ENCODE measurements around the gene ALMS1. TPM values are rescaled to one million over a fixed set of nuclear protein-coding genes. Genes with fewer than 3 reads are reported as not detected.
"Not testable (repeated sequence)": the region's sequence is repeated elsewhere in the genome, so short reads cannot be mapped to it uniquely, and the experiment has no call there.

ALMS1 gene
- total RNA-seq, 1 donor from 2014 or later: 36.3 TPM

DNA sequence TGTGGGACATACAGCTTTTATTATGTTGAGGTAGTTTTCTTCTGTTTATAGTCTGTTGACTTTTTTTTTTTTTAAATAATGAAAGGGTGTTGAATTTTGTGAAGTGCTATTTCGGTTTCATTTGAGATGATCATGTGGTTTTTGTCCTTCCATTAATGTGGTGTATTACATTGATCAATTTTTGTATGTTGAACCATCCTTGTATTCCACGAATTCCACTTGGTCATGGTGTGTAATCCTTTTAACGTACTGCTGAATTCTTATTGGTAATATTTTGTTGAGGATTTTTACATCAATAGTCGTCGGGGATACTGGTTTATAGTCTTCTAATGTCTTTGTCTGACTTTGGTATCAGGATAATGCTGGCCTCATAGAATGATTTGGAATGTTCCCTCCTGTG lies 18.8 kb downstream of the ALMS1 start:
- DNase-seq (ENCODE audit: low spot score): no peak

DNA sequence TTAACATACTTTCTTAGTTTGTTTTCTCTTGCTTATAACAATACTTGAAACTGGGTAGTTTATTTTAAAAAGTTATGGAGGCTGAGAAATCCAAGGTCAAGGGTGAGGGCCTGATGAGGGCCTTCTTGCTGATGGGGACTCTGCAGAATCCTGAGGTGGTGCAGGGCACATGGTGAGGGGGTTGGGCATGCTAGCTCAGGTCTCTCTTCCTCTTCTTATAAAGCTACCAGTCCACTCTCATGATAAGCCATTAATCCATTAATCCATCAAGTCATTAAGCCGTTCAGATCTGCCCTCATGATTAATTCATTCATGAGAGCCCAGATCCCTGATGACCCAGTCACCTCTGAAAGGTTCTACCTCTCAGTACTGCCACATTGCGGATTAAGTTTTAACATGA lies 21.4 kb downstream of the ALMS1 start:
- DNase-seq (ENCODE audit: low spot score): no peak

DNA sequence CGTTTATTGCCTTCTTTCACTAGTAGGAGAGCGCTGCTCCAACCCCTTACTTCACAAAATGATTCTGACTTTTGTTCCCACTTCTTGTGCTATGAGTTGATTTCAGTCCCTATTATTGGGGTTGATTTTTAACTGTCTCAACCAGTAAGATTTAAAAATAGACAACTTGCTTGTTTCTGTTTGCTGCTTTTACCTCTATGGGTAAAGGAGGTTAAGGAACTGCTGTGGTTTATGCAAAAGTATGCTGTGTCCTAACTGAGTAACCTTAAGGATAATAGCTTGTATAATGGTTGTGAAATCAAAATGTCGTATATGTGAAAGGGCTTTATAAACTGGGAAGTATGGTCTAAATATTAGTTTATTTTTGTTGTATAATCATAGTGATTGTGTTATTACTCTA lies 22.6 kb downstream of the ALMS1 start:
- DNase-seq (ENCODE audit: low spot score): no peak

DNA sequence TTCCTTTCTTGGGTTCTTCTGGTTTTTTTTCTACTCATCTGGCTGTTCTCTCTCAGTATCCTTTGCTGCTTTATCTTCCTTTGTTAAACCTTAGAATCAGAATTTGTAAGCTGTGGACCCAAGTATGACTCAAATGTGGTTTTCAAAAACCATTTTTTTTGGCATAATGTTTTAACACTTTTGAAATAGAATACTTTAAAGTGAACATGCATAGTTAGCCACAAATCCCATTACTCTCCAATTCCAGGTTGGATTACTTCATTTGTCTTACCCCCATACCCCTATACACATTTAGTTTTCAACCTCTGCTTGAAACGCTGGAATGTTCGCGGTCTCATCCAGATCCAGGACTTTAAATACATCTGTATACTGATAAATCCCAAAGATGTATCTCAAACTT lies 29.1 kb downstream of the ALMS1 start:
- DNase-seq (ENCODE audit: low spot score): no peak

DNA sequence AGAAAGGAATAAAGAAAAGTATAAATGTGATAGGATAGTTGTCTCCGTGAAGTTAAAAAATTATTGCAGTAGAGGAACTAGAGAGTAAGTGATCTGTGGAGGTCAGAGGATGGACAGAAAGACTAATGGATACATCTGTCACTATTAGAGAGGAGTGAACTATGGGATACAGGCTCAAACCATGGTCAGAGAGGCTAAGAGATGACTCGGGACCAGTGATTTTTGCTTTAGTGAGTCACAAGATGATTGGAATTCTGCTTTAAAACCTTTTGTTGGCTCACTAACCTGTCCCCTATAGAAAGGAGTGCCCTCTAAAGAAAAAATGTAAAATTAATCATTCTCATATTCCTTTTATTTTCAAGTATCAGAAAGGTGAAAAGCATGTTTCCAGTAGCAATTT lies 30.3 kb downstream of the ALMS1 start:
- no peak for DNase-seq (ENCODE audit: low spot score)

DNA sequence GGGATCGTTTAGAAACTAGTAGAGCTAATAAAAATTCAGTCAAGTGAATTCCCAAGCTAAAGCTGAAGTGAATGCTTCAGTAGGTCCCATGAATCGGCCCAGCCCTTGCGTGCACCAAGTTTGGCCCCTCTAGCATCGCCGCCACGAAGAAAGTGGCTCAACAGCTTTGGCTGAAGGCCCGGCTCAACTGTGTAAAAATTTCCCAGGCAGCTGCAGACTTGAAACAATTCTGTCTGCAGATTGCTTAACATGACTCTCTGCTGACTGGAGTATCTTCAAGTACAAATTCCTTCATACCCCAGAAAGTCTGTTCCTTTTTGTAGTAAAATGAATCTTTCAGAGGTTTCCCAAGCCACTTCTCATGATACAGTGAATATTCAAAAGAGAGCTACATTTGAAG lies 32.7 kb downstream of the ALMS1 start:
- peak; percentile 61 for DNase-seq (ENCODE audit: low spot score)

DNA sequence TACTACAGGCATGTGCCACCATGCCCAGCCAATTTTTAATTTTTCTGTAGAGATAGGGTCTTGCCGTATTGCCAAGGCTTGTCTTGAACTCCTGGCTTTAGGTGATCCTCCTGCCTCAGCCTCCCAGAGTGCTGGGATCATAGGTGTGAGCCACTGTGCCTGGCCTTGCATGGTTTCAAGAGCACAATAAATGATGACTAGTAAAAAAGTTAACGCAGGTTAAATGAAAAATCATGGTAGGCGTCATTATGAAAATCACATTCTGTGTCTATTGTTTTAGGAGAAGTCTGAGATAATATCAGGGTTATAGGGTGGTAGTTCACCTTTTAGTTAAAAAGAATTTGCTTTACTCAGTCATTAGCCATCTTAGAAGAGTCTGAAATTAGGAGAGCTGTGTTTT lies 38.3 kb downstream of the ALMS1 start:
- DNase-seq (ENCODE audit: low spot score): no peak

DNA sequence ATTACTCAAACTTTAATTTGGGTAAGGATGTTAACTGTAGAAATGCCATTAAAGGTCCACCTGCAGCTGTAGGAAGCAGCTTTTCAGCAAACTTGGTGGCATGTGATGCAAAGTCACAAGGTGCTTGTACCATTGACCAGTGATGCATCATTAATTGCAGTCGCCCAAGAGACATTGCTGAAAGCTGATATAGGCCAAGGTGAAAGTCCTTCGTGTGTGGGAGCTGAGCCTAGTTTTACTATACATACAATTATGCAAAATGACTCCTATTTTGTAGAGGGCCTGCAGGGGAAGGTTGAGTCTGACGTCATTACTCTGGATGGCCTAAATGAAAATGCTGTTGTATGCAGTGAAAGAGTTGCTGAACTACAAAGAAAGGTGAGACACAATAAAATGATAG lies 40.5 kb downstream of the ALMS1 start:
- no peak for DNase-seq (ENCODE audit: low spot score)

DNA sequence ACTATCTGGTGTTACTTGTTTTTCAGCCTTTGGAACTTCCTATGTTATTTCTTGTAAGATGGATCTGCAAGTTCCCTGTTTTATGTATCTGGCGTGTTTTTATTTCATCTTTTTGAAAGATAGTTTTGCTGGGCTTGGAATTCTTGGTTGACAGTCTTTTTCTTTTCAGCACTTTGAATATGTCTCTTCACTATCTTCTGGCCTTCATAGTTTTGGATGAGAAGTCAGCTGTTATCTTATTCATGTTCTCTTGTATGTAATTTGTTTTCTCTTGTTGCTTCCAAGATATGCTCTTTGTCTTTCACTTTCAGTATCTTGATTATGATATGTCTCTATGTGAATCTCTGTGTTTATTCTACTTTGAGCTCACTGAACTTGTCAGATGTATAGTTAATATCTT lies 50.4 kb downstream of the ALMS1 start:
- no peak for DNase-seq (ENCODE audit: low spot score)

DNA sequence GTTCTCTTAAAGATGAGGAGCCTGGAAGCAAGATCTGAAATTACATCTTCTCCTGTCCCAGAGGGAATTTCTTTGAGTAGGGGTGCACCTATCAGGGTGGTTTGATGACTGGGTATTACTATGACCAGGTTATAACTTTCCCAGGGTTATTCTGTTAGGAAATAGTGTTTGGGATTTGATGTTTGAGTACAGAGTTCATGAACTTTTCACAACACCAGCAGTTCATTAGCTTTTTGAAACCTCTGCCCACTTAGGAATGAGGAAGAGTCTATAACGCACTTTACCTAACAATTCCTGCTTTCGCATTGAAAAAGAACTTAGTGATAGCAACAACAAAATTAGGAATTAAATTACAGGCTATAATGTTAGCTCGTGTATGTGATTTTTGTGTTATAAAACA lies 58.6 kb downstream of the ALMS1 start:
- no peak for DNase-seq (ENCODE audit: low spot score)

DNA sequence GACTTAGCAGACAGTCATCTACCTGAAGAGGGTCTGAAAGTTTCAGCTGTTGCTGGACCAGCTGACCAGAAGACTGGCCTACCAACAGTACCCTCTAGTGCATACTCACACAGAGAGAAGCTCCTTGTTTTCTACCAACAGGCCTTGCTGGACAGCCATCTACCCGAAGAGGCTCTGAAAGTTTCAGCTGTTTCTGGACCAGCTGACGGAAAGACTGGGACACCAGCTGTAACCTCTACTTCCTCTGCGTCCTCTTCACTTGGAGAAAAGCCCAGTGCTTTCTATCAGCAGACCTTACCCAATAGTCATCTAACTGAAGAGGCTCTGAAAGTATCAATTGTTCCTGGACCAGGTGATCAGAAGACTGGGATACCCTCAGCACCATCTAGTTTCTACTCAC lies 63.2 kb downstream of the ALMS1 start:
- DNase-seq (ENCODE audit: low spot score): no peak

DNA sequence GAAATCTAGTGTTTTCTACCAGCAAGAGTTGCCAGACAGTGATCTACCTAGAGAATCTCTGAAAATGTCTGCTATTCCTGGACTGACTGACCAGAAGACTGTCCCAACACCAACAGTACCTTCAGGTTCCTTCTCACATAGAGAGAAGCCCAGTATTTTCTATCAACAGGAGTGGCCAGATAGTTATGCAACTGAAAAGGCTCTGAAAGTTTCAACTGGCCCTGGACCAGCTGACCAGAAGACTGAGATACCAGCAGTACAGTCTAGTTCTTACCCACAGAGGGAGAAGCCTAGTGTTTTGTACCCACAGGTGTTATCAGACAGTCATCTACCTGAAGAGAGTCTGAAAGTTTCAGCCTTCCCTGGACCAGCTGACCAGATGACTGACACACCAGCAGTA lies 63.8 kb downstream of the ALMS1 start:
- DNase-seq (ENCODE audit: low spot score): no peak

DNA sequence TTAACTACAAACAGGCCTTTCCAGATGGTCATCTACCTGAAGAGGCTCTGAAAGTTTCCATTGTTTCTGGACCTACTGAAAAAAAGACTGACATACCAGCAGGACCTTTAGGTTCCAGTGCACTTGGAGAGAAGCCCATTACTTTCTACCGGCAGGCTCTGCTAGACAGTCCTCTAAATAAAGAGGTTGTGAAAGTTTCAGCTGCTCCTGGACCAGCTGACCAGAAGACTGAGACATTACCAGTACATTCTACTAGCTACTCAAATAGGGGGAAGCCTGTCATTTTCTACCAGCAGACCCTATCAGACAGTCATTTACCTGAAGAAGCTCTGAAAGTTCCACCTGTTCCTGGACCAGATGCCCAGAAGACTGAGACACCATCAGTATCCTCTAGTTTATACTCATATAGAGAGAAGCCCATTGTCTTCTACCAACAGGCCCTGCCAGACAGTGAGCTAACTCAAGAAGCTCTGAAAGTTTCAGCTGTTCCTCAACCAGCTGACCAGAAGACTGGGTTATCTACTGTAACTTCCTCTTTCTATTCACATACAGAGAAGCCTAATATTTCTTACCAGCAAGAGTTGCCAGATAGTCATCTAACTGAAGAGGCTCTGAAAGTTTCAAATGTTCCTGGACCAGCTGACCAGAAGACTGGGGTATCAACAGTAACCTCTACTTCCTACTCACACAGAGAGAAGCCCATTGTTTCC lies 65.8 kb downstream of the ALMS1 start:
- no peak for DNase-seq (ENCODE audit: low spot score)

DNA sequence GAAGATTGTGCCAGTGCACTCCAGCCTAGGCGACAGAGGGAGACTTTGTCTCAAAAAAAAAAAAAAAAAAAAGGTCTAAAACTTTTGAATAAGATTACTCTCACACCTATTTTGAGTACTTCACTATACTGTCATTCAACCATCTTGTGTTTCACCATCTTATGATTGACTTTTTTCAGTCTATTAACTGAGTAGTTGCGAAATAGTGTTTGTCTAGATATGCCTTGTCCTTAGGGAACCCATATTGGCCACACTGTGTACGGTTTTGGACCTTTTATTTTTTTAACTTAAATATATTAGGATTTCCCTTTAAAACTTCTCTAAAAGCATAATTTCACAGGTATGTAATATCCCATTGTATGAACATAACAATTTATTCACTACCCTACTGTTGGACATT lies 72.3 kb downstream of the ALMS1 start:
- DNase-seq (ENCODE audit: low spot score): no peak

DNA sequence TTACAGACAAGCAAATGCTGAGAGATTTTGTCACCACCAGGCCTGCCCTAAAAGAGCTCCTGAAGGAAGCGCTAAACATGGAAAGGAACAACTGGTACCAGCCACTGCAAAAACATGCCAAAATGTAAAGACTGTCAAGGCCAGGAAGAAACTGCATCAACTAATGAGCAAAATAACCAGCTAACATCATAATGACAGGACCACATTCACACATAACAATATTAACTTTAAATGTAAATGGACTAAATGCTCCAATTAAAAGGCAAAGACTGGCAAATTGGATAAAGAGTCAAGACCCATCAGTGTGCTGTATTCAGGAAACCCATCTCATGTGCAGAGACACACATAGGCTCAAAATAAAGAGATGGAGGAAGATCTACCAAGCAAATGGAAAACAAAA lies 76.8 kb downstream of the ALMS1 start:
- DNase-seq (ENCODE audit: low spot score): not testable (repeated sequence)

DNA sequence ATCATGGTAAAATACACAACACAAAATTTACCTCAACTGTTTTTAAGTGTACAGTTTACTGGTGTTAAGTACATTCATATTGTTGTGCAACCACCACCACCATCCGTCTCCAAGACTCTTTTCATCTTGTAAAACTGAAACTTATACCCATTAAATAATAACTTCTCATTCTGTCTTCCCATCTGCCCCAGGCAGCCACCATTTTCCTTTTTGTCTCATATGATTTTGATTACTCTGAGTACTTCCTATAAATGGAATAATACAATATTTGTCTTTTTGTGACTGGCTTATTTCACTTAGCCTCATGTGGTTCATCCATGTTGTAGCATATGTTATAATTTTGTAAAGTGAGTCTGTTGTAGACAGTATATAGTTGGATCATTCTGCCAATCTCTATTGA lies 82.7 kb downstream of the ALMS1 start:
- no peak for DNase-seq (ENCODE audit: low spot score)

DNA sequence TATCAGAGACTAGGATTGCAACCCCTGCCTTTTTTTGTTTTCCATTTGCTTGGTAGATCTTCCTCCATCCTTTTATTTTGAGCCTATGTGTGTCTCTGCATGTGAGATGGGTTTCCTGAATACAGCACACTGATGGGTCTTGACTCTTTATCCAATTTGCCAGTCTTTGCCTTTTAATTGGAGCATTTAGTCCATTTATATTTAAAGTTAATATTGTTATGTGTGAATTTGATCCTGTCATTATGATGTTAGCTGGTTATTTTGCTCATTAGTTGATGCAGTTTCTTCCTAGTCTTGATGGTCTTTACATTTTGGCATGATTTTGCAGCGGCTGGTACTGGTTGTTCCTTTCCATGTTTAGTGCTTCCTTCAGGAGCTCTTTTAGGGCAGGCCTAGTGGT lies 98.2 kb downstream of the ALMS1 start:
- not testable (repeated sequence) for DNase-seq (ENCODE audit: low spot score)

DNA sequence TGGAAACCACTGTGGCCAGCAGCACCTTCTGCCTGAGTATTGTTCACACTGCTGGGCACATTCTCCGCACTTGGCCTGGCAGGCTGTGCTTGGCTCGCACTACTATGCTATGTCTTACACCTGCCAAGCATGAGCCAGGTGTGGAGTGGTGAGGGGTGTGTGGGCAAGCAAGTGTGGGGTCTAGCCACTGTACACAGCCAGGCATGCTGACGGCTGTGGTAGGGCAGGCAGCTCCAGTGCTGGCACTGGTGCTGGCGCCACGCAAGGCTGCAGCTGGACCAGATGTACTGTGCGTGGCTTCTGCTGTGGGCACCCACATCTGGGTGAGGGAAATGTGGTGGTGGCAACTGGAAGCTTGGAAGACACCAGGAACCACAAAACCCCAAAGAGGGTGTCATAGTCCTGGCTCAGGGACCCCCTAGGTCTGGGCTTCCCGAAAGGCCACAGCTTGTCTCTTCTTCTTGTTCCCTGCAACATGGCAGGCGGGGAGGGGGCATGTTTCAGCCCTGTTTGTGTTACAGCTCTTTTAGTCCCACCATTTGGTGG lies 101.5 kb downstream of the ALMS1 start:
- DNase-seq (ENCODE audit: low spot score): no peak

DNA sequence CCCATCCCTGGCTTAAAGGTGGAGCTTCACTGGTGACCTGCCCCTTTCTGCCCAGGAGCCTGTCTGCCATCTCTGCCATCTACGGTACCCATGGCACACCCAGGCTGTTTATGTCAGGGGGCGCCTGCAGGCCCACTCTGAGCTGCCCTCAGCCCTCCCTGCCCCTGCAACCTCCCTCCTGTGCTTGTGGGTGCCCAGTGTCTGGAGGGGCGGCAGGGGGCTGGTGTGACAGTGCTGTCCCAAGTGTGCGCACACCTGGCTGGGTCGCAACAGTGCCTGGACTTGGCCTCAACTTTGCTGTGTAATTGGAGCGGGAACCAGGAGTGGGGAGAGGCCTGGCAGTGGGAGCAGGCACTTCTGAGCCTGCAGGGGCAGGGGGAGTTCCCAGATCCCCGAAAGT lies 102.4 kb downstream of the ALMS1 start:
- DNase-seq (ENCODE audit: low spot score): no peak

DNA sequence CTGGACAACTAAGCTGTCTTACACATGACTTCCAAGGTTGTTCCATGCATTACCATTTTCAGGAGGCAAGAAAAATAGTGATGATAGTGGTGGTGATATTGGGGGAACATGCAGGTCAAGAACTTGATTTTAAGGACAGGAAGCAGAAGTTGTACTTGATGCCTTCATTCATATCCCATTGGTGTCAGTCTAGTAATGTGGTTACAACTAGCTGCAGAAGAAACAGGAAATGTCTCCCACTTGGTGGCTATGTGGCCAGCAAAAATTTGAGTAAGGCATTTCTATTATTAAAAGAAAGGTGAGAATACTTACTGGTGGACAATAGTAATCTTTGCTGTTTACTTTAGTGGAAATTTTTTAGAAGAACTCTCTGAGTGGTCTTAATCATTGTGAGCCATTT lies 103.4 kb downstream of the ALMS1 start:
- DNase-seq (ENCODE audit: low spot score): no peak

DNA sequence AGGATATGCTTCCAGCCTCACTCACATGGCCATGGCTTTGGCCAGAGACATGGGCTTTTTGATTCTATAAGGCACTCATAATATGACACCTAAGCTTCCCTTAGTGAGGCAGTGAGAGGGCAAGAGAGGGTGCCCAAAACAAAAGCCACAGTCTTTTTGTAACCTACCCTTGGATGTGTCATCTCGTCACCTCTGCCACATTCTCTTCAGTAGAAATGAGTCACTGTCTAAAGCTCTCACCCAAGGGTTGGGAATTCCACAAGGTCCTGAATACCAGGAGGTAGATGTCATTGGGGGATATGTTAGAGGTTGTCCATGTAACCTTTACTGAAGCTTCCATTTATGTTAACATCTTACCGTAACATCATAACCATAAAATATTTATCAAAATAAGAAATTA lies 108.4 kb downstream of the ALMS1 start:
- DNase-seq (ENCODE audit: low spot score): no peak

DNA sequence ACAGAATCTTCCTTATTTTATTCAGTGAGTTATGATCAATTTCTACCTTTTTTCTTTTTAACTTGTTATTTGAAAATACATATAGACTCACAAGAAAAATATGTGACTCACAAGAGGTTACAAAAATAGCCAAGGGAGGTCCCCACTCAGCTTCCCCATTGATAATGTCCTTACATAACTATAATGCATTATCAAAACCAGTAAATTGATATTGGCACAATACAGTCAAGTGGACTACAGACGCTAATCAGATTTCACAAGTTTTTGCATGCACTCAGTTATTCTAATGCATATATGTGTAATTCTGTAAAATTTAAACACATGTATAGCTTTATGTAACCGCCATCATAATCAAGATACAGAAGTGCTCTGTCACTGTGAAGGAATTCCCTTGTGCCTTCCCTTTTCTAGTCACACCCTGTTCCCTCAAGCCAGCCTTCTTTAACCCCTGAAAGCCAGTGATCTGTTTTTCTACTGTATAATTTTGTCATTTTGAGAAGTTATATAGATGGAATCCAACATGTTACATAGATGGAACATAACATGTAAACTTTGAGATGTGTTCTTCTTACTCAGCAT lies 118.4 kb downstream of the ALMS1 start:
- DNase-seq (ENCODE audit: low spot score): no peak

DNA sequence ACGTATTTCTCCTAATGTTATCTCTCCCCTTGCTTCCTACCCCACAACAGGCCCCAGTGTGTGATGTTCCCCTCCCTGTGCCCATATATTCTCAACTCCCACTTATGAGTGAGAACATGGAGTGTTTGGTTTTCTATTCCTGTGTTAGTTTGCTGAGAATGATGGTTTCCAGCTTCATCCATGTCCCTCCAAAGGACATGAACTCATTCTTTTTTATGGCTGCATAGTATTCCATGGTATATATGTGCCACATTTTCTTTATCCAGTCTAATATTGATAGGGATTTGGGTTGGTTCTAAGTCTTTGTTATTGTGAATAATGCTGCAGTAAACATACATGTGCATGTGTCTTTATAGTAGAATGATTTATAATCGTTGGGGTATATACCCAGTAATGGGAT lies 119.2 kb downstream of the ALMS1 start:
- not testable (repeated sequence) for DNase-seq (ENCODE audit: low spot score)

DNA sequence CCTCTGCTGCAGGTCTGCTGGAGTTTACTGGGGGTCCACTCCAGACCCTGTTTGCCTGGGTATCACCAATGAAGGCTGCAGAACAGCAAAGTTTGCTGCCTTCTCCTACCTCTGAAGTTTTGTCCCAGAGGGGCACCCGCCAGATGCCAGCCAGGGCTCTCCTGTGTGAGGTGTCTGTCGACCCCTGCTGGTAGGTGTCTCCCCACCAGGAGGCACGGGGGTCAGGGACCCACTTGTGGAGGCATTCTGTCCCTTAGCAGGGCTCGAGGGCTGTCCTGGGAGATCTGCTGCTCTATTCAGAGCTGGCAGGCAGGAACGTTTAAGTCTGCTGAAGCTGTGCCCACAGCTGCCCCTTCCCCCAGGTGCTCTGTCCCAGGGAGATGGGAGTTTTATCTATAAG lies 124.8 kb downstream of the ALMS1 start:
- DNase-seq (ENCODE audit: low spot score): not testable (repeated sequence)

Data from ureter (tissue), 1 donor.